Spleen (tissue), 7 donors: Measurements from ENCODE around the gene MRS2.

Experiments
- POLR2AphosphoS5 ChIP-seq, 3 donors: sonication (generic); formaldehyde crosslinking; IDR thresholded peaks; one replicate each; pipeline ENCODE4 v1.5.1; 2017; ENCODE audit warnings: antibody characterized with exemption in 3 of 3
- TF ChIP-seq, protein P1 (sequence below), 11 experiments: fragments of 200-600 bp in 7 of 11; fragments of 450-650 bp in 4 of 11; sonication (generic) in 4 of 11; IDR thresholded peaks in 8 of 11; conservative IDR thresholded peaks in 3 of 11; 1 replicate in 7 of 11; 2 replicates in 4 of 11; pipeline versions ENCODE4 v1.4.0 to v1.8.0; 2016 to 2021; ENCODE audit warnings: antibody characterized with exemption in 11 of 11, inconsistent platforms in 4 of 11, mild to moderate bottlenecking in 1 of 11
- donor health status: DM: no; HTN: no; CAD: no; lungs with moderate emphysema.
- donor health status: DM: no; HTN: no; CAD: no.
- donor health status: DM: no; HTN: no; CAD: no.

DNA sequence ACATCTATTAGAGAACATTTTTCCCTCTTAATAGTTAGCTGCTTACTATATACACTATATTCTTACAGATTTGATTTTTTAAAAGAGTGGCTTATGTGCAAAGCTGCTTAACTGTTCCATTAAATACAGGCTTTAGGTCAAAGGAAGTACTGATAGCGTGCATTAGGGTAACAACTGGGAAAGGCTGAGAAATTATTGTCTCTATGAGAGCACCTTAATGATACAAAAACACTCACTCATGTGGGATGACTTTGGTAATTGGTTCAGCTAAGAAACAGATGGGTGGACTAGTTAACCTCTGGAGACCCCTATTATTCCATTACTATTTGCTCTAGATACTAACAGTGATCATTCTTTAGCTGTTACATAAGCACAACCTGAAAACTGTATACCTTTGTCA lies 48.9 kb upstream of the MRS2 start:
- TF ChIP-seq, protein P1, sequence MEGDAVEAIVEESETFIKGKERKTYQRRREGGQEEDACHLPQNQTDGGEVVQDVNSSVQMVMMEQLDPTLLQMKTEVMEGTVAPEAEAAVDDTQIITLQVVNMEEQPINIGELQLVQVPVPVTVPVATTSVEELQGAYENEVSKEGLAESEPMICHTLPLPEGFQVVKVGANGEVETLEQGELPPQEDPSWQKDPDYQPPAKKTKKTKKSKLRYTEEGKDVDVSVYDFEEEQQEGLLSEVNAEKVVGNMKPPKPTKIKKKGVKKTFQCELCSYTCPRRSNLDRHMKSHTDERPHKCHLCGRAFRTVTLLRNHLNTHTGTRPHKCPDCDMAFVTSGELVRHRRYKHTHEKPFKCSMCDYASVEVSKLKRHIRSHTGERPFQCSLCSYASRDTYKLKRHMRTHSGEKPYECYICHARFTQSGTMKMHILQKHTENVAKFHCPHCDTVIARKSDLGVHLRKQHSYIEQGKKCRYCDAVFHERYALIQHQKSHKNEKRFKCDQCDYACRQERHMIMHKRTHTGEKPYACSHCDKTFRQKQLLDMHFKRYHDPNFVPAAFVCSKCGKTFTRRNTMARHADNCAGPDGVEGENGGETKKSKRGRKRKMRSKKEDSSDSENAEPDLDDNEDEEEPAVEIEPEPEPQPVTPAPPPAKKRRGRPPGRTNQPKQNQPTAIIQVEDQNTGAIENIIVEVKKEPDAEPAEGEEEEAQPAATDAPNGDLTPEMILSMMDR (IDR thresholded peaks at IDR 0.05 in 8 of 11, conservative IDR thresholded peaks at IDR 0.05 in 3 of 11) = no peak
- TF ChIP-seq POLR2AphosphoS5 (IDR thresholded peaks at IDR 0.05) = no peak
